ENCODE results near the gene DHODH.
A peak's percentile ranks its signal among the peaks of the same experiment; 100 is the strongest.

The DHODH gene

DNA sequence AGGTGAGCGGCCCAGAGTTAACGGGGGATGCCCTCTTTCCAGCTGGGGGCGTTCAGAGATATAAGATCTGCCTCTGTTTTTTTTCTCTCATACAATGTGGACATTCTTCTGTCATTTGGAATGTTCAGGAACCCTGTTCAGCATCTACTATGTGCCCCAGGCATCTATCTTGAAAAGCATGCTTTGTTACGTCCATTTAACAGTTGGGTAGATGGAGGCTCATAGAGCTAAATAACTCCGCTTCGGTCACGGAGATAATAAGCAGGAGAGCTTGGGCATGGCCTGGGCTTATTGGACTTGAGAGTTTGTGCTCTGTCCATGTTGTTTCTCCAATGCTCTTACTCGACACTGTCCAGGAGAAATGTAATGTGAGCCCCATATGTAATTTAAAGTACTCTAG lies 6.1 kb downstream of the DHODH start:
- DNase-seq = no peak

DNA sequence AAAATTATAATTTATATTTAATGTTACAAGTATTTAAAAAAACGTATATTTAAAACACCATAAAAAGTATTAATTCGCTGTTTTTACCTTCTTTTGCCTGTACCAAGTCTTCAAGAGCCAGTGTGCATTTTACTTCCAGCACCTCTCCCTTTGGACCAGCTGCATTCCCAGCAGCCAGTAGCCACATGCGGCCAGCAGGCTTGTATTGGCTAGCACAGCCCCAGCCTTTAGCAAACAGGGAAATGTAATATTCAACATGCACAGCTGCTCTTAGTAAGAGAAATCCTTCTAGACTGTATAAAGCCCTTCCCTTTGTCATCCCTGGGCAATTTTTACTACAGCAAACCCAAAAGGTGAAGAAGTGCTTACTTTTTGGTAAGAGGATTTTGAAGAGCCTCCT lies 6.6 kb downstream of the DHODH start:
- DNase-seq = no peak

DNA sequence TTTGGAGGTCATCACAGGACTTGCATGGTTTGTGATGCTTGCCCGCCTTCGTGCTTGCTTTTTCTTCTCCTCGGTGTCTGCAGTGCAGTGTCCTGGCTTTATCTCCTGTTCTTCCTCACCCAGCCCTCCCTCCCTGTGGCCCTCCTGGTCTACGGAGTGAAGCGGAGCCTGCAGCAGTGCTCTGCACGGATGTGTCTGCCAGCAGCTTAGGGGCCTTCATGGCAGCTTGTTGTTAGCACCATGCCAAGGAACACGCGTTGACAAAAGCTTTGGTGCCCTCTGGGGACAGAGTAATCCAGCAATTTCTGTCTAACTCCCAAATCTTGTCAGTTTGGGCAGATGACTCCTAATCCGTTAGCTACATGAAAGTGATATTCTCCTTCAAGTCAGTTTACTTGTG lies 9.9 kb downstream of the DHODH start:
- DNase-seq = peak; percentile 10

DNA sequence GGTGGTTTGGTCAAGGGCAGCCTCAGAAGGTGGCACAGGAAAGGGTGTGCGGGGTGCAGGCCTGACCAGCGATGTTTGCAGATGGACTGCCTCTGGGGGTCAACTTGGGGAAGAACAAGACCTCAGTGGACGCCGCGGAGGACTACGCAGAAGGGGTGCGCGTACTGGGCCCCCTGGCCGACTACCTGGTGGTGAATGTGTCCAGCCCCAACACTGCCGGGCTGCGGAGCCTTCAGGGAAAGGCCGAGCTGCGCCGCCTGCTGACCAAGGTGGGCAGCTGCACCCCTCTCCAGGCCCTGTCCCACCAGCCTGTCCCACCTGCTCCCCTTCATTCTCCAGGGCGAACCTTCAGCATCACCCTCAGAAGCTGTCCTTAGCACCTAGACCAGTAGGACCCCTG lies 12.5 kb downstream of the DHODH start:
- DNase-seq = no peak

DNA sequence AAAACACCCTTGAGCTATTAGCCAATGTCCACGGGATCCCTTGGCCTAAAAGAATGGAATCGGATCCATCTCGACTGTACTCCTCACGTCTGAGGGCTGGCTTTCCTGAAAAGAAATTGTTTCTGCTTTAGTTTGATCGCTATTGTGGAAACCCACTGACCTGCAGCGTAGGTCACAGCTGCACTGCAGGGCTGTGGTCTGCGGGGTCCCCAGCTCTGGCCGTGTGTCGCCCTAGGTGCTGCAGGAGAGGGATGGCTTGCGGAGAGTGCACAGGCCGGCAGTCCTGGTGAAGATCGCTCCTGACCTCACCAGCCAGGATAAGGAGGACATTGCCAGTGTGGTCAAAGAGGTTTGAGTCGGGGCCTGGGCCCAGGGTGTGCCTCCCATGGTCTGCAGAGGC lies 13.6 kb downstream of the DHODH start:
- DNase-seq = no peak

DNA sequence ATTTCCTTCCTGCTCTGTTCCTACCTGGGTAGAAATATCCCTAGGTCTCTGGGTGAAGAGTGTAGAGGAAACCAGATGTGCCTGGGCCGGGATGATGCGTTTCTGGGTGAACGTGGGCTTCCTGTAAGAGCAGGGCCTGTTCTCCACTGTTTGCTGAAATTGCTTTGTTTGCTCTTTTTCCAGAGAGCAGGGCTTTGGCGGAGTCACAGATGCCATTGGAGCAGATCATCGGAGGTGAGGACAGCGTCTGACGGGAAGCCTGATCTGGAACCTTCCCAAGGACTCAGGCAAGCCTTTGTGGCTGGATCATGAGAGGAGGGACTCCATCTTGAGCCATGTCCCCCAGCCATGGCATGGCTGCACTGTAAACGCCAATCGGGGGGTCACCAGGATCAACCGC lies 15.4 kb downstream of the DHODH start:
- no peak for DNase-seq

DNA sequence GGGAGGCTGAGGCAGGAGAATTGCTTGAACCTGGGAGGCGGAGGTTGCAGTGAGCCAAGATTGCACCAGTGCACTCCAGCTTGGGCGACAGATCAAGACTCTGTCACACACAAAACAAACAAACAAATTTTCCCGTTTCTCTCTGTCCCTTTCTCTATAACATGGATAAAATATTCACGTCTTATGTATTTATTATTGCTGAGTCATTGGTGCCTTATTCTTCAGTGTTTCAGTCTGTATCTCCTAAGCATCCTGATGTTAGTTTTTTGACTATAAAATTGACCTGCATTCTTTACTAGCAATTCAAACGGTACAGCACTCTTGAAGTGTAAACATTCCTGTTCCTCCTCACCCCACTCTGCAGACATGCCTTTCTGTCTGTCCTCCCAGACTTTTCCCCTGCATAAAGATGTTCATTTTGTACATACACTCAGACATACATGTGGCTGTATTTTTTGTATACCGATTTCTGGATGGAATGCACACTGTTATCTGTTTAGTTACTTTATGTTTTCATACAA lies 16.4 kb downstream of the DHODH start:
- no peak for DNase-seq

DNA sequence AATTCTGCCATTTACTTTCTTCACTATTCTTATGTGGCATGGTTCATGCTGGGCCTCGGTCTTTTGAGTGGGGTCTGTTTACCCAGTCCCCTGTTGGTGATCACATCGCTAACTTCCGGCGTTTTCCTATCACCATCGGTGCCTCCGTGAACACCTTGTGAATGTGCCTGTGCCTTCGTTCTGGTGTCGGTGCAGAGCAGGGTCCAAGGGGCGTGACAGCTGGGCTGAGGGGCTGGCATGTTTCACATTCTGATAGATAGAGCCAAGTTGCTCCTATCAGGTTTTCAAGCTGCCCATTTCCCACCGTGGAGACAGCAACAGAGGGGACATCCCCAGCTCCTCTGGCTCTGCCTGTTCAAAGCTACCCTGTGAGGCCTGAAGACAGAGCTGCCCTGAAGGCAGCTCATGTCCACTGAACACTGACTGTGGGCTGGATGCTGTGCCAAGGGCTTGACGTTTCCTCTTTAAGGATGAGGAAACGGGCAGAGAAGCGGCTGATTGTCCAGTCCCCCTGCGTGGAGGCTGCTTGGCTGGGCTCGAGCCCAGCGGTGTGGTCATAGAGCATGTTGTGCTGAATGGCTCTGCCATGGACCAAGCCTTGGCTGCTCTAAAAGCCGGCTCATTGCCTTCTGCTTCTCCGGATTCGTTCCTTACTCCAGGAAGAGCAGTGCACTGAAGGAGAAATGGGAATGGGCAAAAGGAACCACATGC lies 17.0 kb downstream of the DHODH start:
- DNase-seq = no peak

DNA sequence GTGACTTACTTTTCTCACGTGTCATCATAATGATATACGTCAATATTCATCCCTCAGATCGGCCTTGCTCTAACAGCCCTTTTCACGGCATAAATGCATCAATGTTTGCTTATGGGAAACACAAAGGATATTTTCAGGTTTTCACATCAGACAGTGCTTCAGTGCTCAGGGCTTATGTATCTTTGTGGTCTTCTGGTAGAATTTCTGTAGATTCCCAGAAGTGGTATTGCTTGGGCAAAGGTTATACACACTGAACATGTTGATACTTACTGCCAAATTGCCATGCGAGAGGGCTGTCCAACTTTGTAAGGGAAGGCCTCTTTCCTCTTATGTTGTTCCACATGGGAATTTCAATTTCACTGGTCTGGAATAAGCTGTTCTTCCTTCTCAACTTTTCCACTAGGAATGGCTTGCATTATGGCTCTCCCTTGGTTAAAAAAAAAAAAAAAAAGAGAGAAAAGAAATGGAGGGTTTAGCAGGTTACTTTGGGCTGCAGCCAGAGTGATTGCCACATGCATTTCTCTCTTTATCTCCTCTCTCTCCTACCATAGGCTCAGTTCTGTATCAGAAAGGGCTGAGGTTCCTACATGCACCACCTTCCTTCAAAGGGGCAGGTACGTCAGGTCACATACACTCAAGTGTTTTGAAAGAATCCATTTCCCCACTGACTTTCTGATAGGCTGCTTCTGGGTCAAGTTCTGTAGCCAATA lies 19.3 kb downstream of the DHODH start:
- DNase-seq = no peak

DNA sequence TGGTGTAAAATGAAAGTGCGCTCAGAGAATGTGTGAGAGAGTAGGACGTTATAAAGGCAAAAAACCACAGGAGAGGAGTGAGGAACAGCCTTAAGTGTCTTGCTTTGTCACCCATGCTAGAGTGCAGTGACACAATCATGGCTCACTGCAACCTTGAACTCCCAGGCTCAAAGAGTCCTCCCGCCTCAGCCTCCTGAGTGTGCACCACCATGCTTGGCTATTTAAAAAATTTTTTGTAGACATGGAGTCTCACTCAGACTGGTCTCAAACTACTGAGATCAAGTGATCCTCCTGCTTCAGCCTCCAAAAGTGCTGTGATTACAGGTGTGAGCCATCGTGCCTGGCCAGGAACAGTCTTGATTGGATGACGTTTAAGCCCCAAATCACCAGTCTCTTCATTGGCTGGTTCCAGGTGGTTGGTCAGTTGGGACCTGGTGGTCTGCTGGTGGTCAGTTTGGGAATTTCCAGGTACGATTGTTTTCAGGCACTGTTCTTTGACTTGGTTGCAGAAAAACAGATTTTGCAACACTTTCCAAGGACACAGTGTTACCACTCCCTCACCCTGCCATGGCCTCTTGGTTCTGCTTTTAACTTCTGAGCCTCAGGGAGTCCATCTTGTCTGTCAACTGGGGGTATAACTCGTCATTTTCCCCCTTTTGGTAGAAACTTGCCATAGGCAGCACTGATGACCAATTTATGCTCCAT lies 21.2 kb downstream of the DHODH start:
- DNase-seq = no peak

DNA sequence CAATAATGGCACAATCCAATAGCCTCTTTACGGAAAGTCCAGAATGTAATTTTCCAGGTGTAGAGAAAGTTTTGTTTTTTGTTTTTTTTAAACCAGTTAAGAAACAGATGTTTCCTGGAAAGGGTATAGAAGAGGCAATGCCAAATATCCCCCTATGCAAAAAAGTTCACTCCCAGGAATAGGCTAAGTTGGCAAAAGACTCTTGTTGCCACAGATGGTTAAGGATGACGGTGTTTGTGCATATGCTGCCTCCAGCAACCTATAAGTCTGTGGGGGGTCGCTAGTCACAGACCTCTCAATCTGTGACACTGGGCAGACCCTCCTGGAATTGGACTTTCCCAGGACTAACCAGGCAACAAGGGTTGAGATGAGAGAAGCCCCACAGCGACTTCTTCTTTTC lies 24.9 kb downstream of the DHODH start:
- no peak for DNase-seq

DNA sequence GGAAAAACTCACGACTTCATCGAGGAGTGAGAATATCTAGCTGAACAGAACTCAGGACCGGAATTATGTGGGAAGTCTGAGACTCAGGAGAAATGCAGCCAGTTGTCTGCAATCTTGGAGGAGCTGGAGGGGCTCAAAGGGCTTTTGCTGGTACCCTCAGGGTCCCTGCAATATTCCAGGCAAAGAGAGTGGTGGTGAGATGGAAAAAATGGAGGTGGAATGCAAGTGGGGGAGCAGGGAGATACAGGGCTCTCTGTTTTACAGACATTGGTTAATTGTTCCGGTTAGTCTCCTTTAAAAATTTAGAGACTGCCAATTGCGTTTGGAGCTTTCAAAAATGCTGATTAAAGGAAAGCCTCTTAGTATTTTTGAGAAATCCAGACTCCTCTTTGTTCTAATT lies 27.6 kb downstream of the DHODH start:
- no peak for DNase-seq

DNA sequence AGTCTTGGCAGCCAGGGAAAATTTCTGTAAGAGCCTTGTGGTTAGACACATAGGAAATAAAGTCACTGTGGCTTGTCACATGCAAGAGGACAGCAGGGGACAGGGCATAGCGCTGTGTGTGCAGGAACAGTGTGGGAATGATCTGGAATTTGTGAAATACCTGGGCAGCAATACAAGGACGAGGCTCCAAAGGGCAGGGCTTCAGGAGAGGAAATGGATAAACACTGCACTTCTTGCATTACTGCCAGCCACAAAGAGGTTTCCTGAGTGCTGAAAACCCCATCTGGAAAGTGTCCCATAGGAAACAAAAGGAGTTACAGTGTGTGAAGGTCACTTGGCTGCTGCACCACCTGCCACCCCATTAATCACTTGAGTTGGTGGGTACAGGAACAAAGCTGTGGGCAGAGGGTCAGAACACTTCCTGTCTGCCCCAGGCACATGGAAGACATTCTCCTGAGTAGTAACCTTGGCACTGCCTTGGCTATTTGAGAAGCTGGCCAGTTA lies 33.7 kb downstream of the DHODH start:
- DNase-seq = no peak

DNA sequence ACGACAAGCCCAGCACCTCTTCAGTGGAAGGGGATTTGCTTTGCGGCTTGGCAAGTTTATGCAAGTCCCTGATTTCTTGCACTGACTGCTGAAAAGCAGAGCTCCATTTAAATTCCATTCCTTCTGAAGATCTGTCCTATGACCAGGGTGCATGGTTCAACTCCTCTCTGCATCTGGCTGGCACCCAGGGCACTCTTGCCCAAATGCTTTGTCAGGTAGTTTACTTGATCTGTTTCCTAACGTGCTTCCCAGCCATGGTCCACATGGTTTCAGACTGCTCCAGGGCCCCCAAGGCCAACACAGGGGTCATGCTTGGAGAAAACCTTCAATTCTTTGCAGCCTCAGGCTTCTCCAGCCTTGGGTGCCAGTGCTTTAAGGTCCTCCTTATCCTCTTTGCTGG lies 34.5 kb downstream of the DHODH start:
- no peak for DNase-seq

DNA sequence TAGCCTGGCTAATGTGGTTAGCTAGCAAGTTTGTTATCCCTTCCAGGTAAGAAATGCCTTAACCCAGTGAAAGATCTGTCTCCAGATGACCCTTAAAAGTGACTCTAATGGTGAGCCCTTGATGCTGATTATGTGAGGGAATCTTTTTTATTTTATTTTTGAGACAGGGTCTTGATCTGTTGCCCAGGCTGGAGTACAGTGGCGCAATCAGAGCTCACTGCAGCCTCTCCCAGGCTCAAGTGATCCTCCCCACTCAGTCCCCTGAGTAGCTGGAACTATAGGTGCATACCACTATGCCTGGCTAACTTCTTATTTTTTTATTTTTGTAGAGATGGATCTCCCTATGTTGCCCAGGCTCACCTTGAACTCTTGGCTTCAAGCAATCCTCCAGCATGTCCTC lies 35.0 kb downstream of the DHODH start:
- no peak for DNase-seq

DNA sequence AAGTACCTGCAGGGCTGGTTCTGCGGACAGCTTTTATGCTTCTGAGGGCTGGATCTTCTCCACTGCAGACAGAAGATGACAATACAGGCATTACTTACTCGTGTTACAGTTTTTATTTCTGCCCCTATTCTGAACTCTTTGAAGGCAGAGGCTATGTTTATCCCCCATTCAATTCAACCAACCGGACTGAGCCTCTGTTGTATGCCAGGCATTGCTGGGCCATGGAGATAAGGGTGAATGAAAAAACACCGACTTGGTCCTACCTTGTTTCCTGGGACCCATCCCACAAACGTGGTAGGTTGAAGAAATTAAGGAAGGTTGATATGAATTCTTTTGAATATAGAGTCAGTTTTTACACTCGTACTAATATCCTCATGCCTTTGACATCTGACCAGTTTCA lies 35.8 kb downstream of the DHODH start:
- DNase-seq = peak; percentile 69

DNA sequence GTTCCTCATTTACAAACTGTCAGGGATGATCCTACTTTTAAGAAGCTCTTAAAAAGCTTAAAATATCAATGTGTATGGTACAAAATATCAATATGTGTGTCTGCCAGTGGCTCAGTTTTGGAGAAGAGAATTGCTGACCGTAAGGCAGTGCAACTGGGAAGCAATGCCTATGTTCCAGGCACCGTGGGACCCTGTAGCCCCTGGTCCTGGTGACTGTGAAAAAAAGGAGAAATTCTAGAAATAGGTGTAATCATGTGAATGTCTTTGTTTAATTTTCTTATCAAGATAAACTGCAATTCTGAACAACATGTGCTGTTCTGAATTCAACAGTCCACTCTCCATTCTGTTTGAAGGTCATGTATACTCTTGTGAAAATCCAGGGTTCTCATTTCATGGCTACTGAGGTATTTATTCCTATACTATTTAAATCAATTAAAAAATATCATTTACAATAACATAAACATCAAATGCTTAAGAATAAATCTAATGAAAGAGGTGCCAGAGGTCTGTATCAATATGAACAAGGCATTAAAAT lies 36.3 kb downstream of the DHODH start:
- DNase-seq = no peak

DNA sequence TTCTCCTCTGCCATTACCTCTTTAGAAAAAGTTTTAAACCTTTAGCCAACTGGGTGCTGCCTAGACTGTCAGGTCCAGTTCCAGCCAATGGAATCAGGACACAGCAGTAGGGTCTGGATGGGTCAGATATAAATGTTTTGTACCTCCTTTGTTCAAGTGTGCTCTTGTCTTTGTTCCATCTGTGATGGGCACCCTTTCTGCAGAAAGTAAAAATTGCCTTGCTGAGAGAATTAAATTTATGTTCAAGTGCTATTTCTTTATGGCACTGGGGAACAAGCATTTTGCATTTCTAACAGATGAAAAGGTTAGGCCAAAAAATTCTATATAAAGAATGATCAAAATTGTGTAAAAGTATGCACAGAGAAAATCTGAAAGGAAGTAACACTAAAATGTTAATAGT lies 40.6 kb downstream of the DHODH start:
- DNase-seq = no peak

DNA sequence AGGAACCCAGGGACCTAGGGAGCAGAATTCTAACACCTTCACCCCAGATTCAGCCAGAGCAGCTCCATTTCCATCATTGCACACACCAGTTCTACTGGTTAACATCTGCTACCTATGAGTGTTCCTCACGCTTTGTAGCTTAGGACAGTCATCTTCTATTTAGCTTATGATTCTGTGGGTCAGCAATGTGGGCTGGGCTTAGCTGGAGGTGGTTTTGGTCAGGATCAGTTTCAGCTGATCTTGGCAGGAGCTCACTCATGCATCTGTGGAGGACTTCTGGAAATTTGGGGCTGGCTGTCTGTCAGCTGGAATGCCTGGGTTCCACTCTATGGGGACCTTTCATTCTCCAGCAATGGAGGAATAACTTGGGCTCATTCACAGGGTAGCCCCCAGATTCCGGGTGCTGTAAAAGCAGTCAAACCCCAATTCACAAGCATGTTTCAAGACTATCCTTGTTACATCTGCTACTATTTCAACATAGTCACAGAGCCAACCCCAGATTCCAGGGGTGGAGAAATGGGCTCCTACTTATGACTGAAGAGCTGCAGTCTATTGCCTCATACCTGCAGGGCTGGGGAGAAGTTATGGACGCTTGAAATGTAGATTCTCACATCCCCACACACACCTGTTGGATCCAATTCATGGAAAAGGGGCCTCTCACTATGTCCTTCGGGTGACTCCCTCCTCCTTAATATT lies 42.4 kb downstream of the DHODH start:
- DNase-seq = no peak

DNA sequence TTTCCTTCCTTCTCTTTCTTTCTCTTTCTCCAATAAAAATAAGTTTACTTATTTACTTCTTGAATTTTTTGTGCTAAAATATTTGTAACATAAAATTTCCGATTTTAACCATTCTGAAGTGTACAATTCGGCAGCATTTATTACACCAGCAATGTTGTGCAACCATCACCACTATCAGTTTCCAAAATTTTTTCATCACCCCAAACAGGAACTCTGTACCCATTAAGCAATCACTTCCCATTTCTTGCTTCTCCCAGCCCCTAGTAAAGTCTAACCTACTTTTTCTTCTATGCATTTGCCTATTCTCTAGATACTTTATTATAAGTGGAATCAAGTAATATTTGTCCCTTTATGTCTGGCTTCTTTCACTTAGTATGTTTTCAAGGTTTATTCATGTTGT lies 43.3 kb downstream of the DHODH start:
- DNase-seq = peak; percentile 55

DNA sequence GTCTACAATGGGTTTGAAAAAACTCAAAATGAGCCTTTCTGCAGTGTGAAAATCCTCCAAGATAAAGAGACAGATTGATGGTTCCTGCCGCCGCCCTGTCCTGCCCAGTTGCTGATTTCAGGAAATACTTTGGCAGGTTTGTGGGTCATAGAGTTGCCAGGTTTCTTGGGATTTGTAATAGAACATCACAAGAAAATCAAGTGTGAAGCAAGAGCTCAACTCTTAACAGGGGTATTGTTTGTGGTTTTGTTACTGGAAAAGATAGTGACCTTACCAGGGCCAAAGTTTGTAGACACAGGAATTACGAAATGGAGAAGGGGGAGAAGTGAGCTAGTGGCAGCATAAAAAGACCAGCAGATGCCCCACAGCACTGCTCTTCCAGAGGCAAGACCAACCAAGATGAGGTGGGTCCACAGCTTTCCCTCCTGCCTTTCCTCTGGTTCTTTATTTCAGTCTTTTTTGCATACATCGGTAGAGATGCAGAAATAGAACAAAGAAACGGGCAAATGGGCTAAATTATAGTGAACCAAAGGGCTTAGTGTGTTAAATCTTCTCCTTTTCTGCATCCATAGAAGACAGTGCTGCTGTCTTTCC lies 45.8 kb downstream of the DHODH start, which contains the start of gene HP:
TSS of gene HP (plus strand) at position 252 of the 594 bp plus-strand sequence. CDS start at position 400, 148 bp downstream.
- DNase-seq = peak; percentile 22

DNA sequence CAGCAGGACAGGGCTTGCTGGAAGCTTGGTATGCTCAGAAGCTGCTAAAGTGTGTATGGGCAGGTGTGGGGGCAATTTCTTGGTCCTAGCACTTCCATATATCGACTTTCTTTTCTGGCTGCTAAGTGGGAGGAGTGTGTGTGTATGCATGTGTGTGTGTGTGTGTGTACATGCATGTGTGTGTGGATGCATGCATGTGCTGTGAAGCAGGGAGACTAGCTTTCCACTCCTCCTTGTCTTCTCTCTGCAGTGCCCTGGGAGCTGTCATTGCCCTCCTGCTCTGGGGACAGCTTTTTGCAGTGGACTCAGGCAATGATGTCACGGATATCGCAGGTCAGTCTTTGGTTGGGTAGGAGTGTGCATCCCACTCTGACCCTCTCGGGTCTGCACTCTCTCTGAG lies 47.4 kb downstream of the DHODH start:
- DNase-seq = no peak
